DMS153 treated with DMSO at 0.1 percent for 48 hours (cell line): ENCODE data around the gene NR1H3.

Experiments used
- DNase-seq: peaks from one replicate; lab custom pipeline; 2025; ENCODE audit not compliant: unreplicated experiment; lab: John Stamatoyannopoulos, UW

The NR1H3 gene

GRCh38 chr11:47269002-47269828, 11.4 kb downstream of the NR1H3 start:
- DNase-seq, result peak; percentile 85

GRCh38 chr11:47269829-47270305, 12.1 kb downstream of the NR1H3 start, which contains the start of gene MADD:
MADD (plus strand) TSS chr11:47270133.
- no peak for DNase-seq

GRCh38 chr11:47270331-47271271, 12.8 kb downstream of the NR1H3 start:
- DNase-seq, result peak; percentile 16

- DNase-seq, result no peak
Measured at GRCh38 chr11:47271328-47271727, 13.5 kb downstream of the NR1H3 start.

- DNase-seq, result peak; percentile 61
Measured at GRCh38 chr11:47271961-47272661, 14.3 kb downstream of the NR1H3 start.

GRCh38 chr11:47272706-47273105, 14.9 kb downstream of the NR1H3 start:
- DNase-seq, result no peak

- DNase-seq, result no peak
Measured at GRCh38 chr11:47274495-47275235, 16.9 kb downstream of the NR1H3 start.

- DNase-seq, result no peak
Measured at GRCh38 chr11:47276923-47277322, 19.1 kb downstream of the NR1H3 start.

- DNase-seq, result no peak
Measured at GRCh38 chr11:47278058-47278457, 20.3 kb downstream of the NR1H3 start.

GRCh38 chr11:47278769-47279168, 21.0 kb downstream of the NR1H3 start:
- DNase-seq, result no peak

GRCh38 chr11:47280099-47280498, 22.3 kb downstream of the NR1H3 start:
- DNase-seq, result no peak

GRCh38 chr11:47280860-47281259, 23.1 kb downstream of the NR1H3 start:
- no peak for DNase-seq

GRCh38 chr11:47282462-47282861, 24.7 kb downstream of the NR1H3 start:
- DNase-seq, result no peak

GRCh38 chr11:47284151-47284550, 26.4 kb downstream of the NR1H3 start:
- no peak for DNase-seq

- no peak for DNase-seq
Measured at GRCh38 chr11:47285969-47286770, 28.4 kb downstream of the NR1H3 start.

- no peak for DNase-seq
Measured at GRCh38 chr11:47288066-47288465, 30.3 kb downstream of the NR1H3 start.

GRCh38 chr11:47289856-47290255, 32.1 kb downstream of the NR1H3 start:
- DNase-seq, result no peak

GRCh38 chr11:47295385-47295784, 37.6 kb downstream of the NR1H3 start:
- DNase-seq, result no peak

- no peak for DNase-seq
Measured at GRCh38 chr11:47296045-47296444, 38.2 kb downstream of the NR1H3 start.

GRCh38 chr11:47299078-47299477, 41.3 kb downstream of the NR1H3 start:
- no peak for DNase-seq
